GM19193 (cell line): ENCODE results near the gene HSPA4.

ENCODE experiments used
- POLR2A ChIP-seq: IDR thresholded peaks from 4 replicates; pipeline ENCODE4 v1.6.1; 2011; ENCODE audit not compliant: insufficient read depth, insufficient read length; ENCODE audit errors: extremely low read depth

HSPA4 gene

GRCh38 chr5:133155326-133155969, 103.6 kb downstream of the HSPA4 start:
- no peak for TF ChIP-seq POLR2A
